Measurements from ENCODE around the gene ANKRD44.

ANKRD44 gene

GRCh38 chr2:196984903-196985302 lies 325.7 kb downstream of the ANKRD44 start:
- no peak overlapping the region for H2BK120ac ChIP-seq (ENCODE audit: insufficient read depth, low read length, poor library complexity)
- H2BK12ac ChIP-seq (ENCODE audit: low read length): no peak overlapping the region
- no peak for DNase-seq
- no CpG with 5 or more reads among the region's 5 CpGs for WGBS (ENCODE audit: extremely low coverage, insufficient coverage, insufficient read length)
- H3K79me2 ChIP-seq (ENCODE audit: control insufficient read depth, insufficient read depth, low read length, poor library complexity): no peaks in the 10 kb centered on the region
- no peak overlapping the region for H2BK5ac ChIP-seq (ENCODE audit: low read depth, low read length, poor library complexity)
- H2AFZ ChIP-seq (ENCODE audit: insufficient read depth, low read length, poor library complexity): no peak overlapping the region
- no peaks in the 10 kb centered on the region for H3K27me3 ChIP-seq (ENCODE audit: insufficient read depth, low read length)
- no peak overlapping the region for H3K4ac ChIP-seq (ENCODE audit: low read depth, low read length)
- no peak overlapping the region for H3K18ac ChIP-seq (ENCODE audit: low read length)
- no peak overlapping the region for H3K14ac ChIP-seq (ENCODE audit: low read length)
- no peaks in the 10 kb centered on the region for H3K4me1 ChIP-seq (ENCODE audit: control insufficient read depth in 1 of 2, insufficient read depth in 2 of 2, low read length in 2 of 2)
- no peak overlapping the region for H4K12ac ChIP-seq (ENCODE audit: low read depth, low read length)
- no peak overlapping the region for H4K8ac ChIP-seq (ENCODE audit: low read depth, low read length)
- H3K36me3 ChIP-seq (ENCODE audit: control insufficient read depth in 1 of 2, insufficient read depth in 2 of 2, low read length in 2 of 2): no peaks in the 10 kb centered on the region
- H3K9me3 ChIP-seq (ENCODE audit: insufficient read depth, low read depth, low read length): no peaks in the 10 kb centered on the region
- H3K9ac ChIP-seq (ENCODE audit: low read length): no peak overlapping the region
- H2AK5ac ChIP-seq (ENCODE audit: low read length): no peak overlapping the region
- no peak overlapping the region for H3K23ac ChIP-seq (ENCODE audit: low read length)
- H3K4me3 ChIP-seq (ENCODE audit: low read depth, low read length): no peak overlapping the region
- no peak overlapping the region for H4K91ac ChIP-seq (ENCODE audit: low read depth, low read length)
- H3K4me2 ChIP-seq (ENCODE audit: low read length): no peak overlapping the region
- H3K27ac ChIP-seq (ENCODE audit: low read depth, low read length): no peak overlapping the region
- no peaks in the 10 kb centered on the region for H3K79me1 ChIP-seq (ENCODE audit: low read length)

GRCh38 chr2:196983934-196984333 lies 326.6 kb downstream of the ANKRD44 start:
- Histone ChIP-seq H2AK5ac (ENCODE audit: low read length) (no peak overlapping the region), H4K91ac (ENCODE audit: low read depth, low read length) (no peak overlapping the region), H2BK5ac (ENCODE audit: low read depth, low read length, poor library complexity) (no peak overlapping the region), H3K9me3 (ENCODE audit: insufficient read depth, low read depth, low read length) (no peaks in the 10 kb centered on the region), H3K27ac (ENCODE audit: low read depth, low read length) (no peak overlapping the region), H3K79me1 (ENCODE audit: low read length) (no peaks in the 10 kb centered on the region), H3K4me1 (ENCODE audit: control insufficient read depth in 1 of 2, insufficient read depth in 2 of 2, low read length in 2 of 2) (no peaks in the 10 kb centered on the region), H3K23ac (ENCODE audit: low read length) (no peak overlapping the region), H2BK120ac (ENCODE audit: insufficient read depth, low read length, poor library complexity) (no peak overlapping the region), H3K4me3 (ENCODE audit: low read depth, low read length) (no peak overlapping the region), H3K79me2 (ENCODE audit: control insufficient read depth, insufficient read depth, low read length, poor library complexity) (no peaks in the 10 kb centered on the region), H3K36me3 (ENCODE audit: control insufficient read depth in 1 of 2, insufficient read depth in 2 of 2, low read length in 2 of 2) (no peaks in the 10 kb centered on the region), H3K9ac (ENCODE audit: low read length) (no peak overlapping the region), H3K14ac (ENCODE audit: low read length) (no peak overlapping the region), H2BK12ac (ENCODE audit: low read length) (no peak overlapping the region), H3K4ac (ENCODE audit: low read depth, low read length) (no peak overlapping the region), H3K18ac (ENCODE audit: low read length) (no peak overlapping the region), H4K8ac (ENCODE audit: low read depth, low read length) (no peak overlapping the region), H3K27me3 (ENCODE audit: insufficient read depth, low read length) (no peaks in the 10 kb centered on the region), H3K4me2 (ENCODE audit: low read length) (no peak overlapping the region), H4K12ac (ENCODE audit: low read depth, low read length) (no peak overlapping the region), H2AFZ (ENCODE audit: insufficient read depth, low read length, poor library complexity) (no peak overlapping the region)
- no peak for DNase-seq
- WGBS (ENCODE audit: extremely low coverage, insufficient coverage, insufficient read length): no CpG with 5 or more reads among the region's 3 CpGs

GRCh38 chr2:196980473-196980872 lies 330.1 kb downstream of the ANKRD44 start:
- no peak for DNase-seq
- Histone ChIP-seq H3K18ac (ENCODE audit: low read length) (no peak overlapping the region), H3K27me3 (ENCODE audit: insufficient read depth, low read length) (no peaks in the 10 kb centered on the region), H3K14ac (ENCODE audit: low read length) (no peak overlapping the region), H3K27ac (ENCODE audit: low read depth, low read length) (no peak overlapping the region), H2AK5ac (ENCODE audit: low read length) (no peak overlapping the region), H2BK5ac (ENCODE audit: low read depth, low read length, poor library complexity) (no peak overlapping the region), H4K91ac (ENCODE audit: low read depth, low read length) (no peak overlapping the region), H3K36me3 (ENCODE audit: control insufficient read depth in 1 of 2, insufficient read depth in 2 of 2, low read length in 2 of 2) (no peaks in the 10 kb centered on the region), H4K8ac (ENCODE audit: low read depth, low read length) (no peak overlapping the region), H2BK12ac (ENCODE audit: low read length) (no peak overlapping the region), H3K4ac (ENCODE audit: low read depth, low read length) (no peak overlapping the region), H2BK120ac (ENCODE audit: insufficient read depth, low read length, poor library complexity) (no peak overlapping the region), H4K12ac (ENCODE audit: low read depth, low read length) (no peak overlapping the region), H3K23ac (ENCODE audit: low read length) (no peak overlapping the region), H3K4me3 (ENCODE audit: low read depth, low read length) (no peak overlapping the region), H3K4me2 (ENCODE audit: low read length) (no peak overlapping the region), H2AFZ (ENCODE audit: insufficient read depth, low read length, poor library complexity) (no peak overlapping the region), H3K79me1 (ENCODE audit: low read length) (no peaks in the 10 kb centered on the region), H3K9ac (ENCODE audit: low read length) (no peak overlapping the region), H3K79me2 (ENCODE audit: control insufficient read depth, insufficient read depth, low read length, poor library complexity) (no peaks in the 10 kb centered on the region), H3K4me1 (ENCODE audit: control insufficient read depth in 1 of 2, insufficient read depth in 2 of 2, low read length in 2 of 2) (no peaks in the 10 kb centered on the region), H3K9me3 (ENCODE audit: insufficient read depth, low read depth, low read length) (no peaks in the 10 kb centered on the region)
- no CpG with 5 or more reads among the region's 3 CpGs for WGBS (ENCODE audit: extremely low coverage, insufficient coverage, insufficient read length)

- Histone ChIP-seq H3K79me1 (ENCODE audit: low read length) (no peaks in the 10 kb centered on the region), H3K4me3 (ENCODE audit: low read depth, low read length) (no peak overlapping the region), H3K79me2 (ENCODE audit: control insufficient read depth, insufficient read depth, low read length, poor library complexity) (no peaks in the 10 kb centered on the region), H2BK120ac (ENCODE audit: insufficient read depth, low read length, poor library complexity) (no peak overlapping the region), H4K91ac (ENCODE audit: low read depth, low read length) (no peak overlapping the region), H3K27me3 (ENCODE audit: insufficient read depth, low read length) (no peaks in the 10 kb centered on the region), H2BK5ac (ENCODE audit: low read depth, low read length, poor library complexity) (no peak overlapping the region), H2AK5ac (ENCODE audit: low read length) (no peak overlapping the region), H3K14ac (ENCODE audit: low read length) (no peak overlapping the region), H3K9me3 (ENCODE audit: insufficient read depth, low read depth, low read length) (no peaks in the 10 kb centered on the region), H4K12ac (ENCODE audit: low read depth, low read length) (no peak overlapping the region), H4K8ac (ENCODE audit: low read depth, low read length) (no peak overlapping the region), H3K9ac (ENCODE audit: low read length) (no peak overlapping the region), H2AFZ (ENCODE audit: insufficient read depth, low read length, poor library complexity) (no peak overlapping the region), H2BK12ac (ENCODE audit: low read length) (no peak overlapping the region), H3K4ac (ENCODE audit: low read depth, low read length) (no peak overlapping the region), H3K4me1 (ENCODE audit: control insufficient read depth in 1 of 2, insufficient read depth in 2 of 2, low read length in 2 of 2) (no peaks in the 10 kb centered on the region), H3K4me2 (ENCODE audit: low read length) (no peak overlapping the region), H3K27ac (ENCODE audit: low read depth, low read length) (no peak overlapping the region), H3K18ac (ENCODE audit: low read length) (no peak overlapping the region), H3K23ac (ENCODE audit: low read length) (no peak overlapping the region), H3K36me3 (ENCODE audit: control insufficient read depth in 1 of 2, insufficient read depth in 2 of 2, low read length in 2 of 2) (no peaks in the 10 kb centered on the region)
- WGBS (ENCODE audit: extremely low coverage, insufficient coverage, insufficient read length): no CpG with 5 or more reads among the region's 1 CpG
- DNase-seq: no peak
Observed at GRCh38 chr2:196980001-196980400, 330.6 kb downstream of the ANKRD44 start.

Measured in trophoblast cell (in vitro differentiated cells and primary cell).